Measurements from ENCODE around the gene ANGEL1. TPM values are rescaled to one million over a fixed set of nuclear protein-coding genes. Genes with fewer than 3 reads are reported as not detected.

The ANGEL1 gene
- total and polyA plus RNA-seq, 9 of the 15 experiments (the other 6 are each of a cell fraction or from before 2014, with no cell fraction given), result 2.1 to 22.2 (median 7.3) TPM

DNA sequence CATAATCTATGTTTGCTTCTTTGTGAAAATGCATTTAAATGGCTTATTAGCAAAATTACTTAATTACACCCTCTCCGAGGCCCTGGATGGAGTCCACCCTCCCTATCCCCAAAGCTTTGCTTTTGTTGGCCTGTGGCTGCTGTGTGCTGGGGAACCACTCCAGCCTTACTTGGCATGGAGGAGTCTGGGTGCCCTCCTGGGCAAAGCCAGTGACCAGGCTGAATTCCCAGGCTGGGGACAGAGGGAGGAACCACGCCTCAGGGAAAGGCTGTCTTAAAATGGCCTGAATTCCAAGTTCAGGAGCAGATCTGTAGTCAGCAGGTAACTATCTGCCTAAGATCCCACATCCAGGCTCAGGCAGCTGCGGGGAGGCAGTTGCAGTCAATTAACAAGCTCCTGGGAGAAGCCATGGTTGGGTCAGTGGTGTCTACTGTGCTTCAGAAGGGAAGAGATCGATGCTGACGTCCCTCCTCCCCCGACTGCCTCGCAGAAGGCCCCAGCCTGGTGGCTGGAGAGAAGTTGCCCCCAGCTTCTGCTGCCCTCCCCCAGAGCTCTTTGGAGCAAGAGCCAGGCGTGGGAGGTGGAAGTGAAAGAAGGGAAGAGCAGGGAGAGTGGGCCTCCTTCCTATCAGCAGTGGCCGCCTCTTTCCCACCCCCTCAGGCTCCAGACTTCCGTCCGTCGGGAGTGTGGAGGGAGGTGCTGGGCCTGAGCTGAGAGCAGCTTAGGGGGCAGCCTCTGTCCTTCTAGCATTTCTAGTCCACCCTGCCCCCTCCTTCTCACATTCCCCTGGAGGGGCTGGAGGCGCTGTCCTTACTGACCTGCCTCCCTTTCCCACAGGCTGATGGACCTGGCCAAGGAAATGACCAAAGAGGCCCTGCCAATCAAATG lies 40.1 kb downstream of the ANGEL1 start (continued):
- TF ChIP-seq, protein P1, sequence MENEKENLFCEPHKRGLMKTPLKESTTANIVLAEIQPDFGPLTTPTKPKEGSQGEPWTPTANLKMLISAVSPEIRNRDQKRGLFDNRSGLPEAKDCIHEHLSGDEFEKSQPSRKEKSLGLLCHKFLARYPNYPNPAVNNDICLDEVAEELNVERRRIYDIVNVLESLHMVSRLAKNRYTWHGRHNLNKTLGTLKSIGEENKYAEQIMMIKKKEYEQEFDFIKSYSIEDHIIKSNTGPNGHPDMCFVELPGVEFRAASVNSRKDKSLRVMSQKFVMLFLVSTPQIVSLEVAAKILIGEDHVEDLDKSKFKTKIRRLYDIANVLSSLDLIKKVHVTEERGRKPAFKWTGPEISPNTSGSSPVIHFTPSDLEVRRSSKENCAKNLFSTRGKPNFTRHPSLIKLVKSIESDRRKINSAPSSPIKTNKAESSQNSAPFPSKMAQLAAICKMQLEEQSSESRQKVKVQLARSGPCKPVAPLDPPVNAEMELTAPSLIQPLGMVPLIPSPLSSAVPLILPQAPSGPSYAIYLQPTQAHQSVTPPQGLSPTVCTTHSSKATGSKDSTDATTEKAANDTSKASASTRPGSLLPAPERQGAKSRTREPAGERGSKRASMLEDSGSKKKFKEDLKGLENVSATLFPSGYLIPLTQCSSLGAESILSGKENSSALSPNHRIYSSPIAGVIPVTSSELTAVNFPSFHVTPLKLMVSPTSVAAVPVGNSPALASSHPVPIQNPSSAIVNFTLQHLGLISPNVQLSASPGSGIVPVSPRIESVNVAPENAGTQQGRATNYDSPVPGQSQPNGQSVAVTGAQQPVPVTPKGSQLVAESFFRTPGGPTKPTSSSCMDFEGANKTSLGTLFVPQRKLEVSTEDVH (IDR thresholded peaks at IDR 0.05; ENCODE audit: low read depth, partially characterized antibody), result no peak
- TF ChIP-seq EWSR1 (IDR thresholded peaks at IDR 0.05; ENCODE audit: borderline replicate concordance, low read depth, partially characterized antibody) (no peak), MYC (IDR thresholded peaks at IDR 0.05; ENCODE audit: low read depth, low read length) (no peak), MYC (CRISPR knock-in tag; IDR thresholded peaks at IDR 0.05; ENCODE audit: borderline replicate concordance, low read depth) (no peak), SMAD3 (CRISPR knock-in tag; conservative IDR thresholded peaks at IDR 0.05) (no peak), PYGO2 (tag; IDR thresholded peaks at IDR 0.05) (no peak), CEBPG (CRISPR knock-in tag; IDR thresholded peaks at IDR 0.05) (no peak), CEBPG (tag; conservative IDR thresholded peaks at IDR 0.05 in 1 of 2, IDR thresholded peaks at IDR 0.05 in 1 of 2) (no peak), TCF7L2 (IDR thresholded peaks at IDR 0.05; ENCODE audit: low read depth, low read length) (no peak), ETV5 (CRISPR knock-in tag; IDR thresholded peaks at IDR 0.05; ENCODE audit: low read depth) (0 out of 2 replicates have a peak, but pooled peaks have one; percentile 24), CC2D1A (IDR thresholded peaks at IDR 0.05) (no peak), NCOR1 (IDR thresholded peaks at IDR 0.05) (peak; percentile 34; the same call in 1 of the 2 replicates), KDM4B (IDR thresholded peaks at IDR 0.05; ENCODE audit: borderline replicate concordance in 2 of 2, low read depth in 1 of 2) (no peak), NCOA6 (IDR thresholded peaks at IDR 0.05) (no peak), CHD1 (IDR thresholded peaks at IDR 0.05; ENCODE audit: low read length) (no peak)
- TF ChIP-seq, protein P2, sequence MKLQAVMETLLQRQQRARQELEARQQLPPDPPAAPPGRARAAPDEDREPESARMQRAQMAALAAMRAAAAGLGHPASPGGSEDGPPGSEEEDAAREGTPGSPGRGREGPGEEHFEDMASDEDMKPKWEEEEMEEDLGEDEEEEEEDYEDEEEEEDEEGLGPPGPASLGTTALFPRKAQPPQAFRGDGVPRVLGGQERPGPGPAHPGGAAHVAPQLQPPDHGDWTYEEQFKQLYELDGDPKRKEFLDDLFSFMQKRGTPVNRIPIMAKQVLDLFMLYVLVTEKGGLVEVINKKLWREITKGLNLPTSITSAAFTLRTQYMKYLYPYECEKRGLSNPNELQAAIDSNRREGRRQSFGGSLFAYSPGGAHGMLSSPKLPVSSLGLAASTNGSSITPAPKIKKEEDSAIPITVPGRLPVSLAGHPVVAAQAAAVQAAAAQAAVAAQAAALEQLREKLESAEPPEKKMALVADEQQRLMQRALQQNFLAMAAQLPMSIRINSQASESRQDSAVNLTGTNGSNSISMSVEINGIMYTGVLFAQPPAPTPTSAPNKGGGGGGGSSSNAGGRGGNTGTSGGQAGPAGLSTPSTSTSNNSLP (IDR thresholded peaks at IDR 0.05; ENCODE audit: borderline replicate concordance, low read depth, low read length), result no peak
- TF ChIP-seq, protein P3, sequence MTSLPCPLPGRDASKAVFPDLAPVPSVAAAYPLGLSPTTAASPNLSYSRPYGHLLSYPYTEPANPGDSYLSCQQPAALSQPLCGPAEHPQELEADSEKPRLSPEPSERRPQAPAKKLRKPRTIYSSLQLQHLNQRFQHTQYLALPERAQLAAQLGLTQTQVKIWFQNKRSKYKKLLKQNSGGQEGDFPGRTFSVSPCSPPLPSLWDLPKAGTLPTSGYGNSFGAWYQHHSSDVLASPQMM (CRISPR knock-in tag; IDR thresholded peaks at IDR 0.05), result no peak
- TF ChIP-seq, protein P4, sequence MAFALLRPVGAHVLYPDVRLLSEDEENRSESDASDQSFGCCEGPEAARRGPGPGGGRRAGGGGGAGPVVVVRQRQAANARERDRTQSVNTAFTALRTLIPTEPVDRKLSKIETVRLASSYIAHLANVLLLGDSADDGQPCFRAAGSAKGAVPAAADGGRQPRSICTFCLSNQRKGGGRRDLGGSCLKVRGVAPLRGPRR (CRISPR knock-in tag; IDR thresholded peaks at IDR 0.05), result no peak
- TF ChIP-seq, protein P5, sequence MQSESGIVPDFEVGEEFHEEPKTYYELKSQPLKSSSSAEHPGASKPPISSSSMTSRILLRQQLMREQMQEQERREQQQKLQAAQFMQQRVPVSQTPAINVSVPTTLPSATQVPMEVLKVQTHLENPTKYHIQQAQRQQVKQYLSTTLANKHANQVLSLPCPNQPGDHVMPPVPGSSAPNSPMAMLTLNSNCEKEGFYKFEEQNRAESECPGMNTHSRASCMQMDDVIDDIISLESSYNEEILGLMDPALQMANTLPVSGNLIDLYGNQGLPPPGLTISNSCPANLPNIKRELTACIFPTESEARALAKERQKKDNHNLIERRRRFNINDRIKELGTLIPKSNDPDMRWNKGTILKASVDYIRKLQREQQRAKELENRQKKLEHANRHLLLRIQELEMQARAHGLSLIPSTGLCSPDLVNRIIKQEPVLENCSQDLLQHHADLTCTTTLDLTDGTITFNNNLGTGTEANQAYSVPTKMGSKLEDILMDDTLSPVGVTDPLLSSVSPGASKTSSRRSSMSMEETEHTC (IDR thresholded peaks at IDR 0.05), result no peak

Data from K562 (cell line).